HG02642 (cell line): Measurements from ENCODE around the gene JPT1.
"Not testable (repeated sequence)": the region's sequence is repeated elsewhere in the genome, so short reads cannot be mapped to it uniquely, and the experiment has no call there.

Experiments
- ATAC-seq: cut with Tn5 transposase; IDR thresholded peaks from one replicate; pipeline ENCODE4 v1.9.1; 2021; ENCODE audit warnings: mild to moderate bottlenecking; ENCODE audit not compliant: unreplicated experiment, poor library complexity

JPT1 gene

DNA sequence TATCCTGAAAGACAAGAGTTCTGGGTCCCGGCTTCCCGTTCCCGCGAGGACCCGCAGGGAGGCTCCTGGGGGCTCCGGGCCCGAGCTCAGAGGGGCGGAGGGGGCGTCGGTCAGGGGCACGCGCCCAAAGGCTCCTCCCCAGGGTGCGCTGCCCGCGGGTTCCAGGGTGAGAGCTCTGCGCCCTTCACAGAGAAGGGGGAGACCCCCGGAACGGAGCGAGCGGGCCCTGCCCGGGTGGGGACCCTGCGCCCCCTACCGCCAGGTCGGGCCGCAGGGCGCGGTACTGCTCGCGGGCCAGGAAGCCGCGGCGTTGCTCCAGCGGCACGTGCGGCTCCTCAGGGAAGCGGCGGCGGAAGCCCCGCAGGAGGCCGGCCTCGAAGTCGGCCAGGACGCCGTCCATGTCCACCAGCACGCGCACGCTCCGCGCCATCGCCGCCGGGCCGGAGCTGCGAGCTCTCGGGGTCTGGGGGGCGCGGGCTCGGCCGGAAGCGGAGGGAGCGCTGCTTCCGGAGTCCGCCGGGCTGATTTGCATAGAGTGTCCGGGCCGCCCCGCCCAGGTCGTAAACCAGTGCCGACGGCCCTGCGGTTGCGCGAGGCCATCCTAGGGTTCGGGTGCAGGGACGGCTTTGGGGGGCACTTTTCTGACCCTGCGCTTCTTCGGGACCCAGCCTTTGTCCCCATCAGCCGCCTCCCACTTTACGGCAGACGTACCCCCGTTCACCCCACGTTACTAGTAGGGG, 22.9 kb downstream of the JPT1 start, which contains the start of gene NT5C:
TSS of gene NT5C (minus strand) at position 465 of the 740 bp plus-strand sequence. CDS start at position 430, 35 bp downstream.
- ATAC-seq: peak; percentile 80

- peak; percentile 10 for ATAC-seq
Observed at GRCh38 chr17:75130632-75131277, 23.6 kb downstream of the JPT1 start.

GRCh38 chr17:75130059-75130631, 24.2 kb downstream of the JPT1 start:
- ATAC-seq: no peak

DNA sequence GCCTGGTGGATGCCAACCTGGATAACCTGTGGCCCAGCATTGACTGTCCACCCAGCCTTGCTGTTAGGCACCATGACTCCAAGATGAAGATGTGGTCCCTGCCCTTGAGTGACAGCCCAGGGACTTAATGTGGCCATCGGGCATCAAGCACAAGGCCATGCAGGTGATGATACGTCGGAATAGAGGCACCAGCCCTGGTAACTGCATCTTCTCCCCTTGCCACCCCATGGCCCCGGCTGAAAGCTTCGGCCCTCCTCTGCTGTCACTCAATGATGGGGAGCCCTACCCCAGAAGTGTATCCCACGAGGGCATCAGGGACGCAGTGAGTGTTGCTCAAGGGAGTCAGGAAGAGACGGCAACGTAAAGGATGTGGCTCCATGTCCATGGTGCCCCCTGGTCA, 24.7 kb downstream of the JPT1 start:
- ATAC-seq: no peak

- ATAC-seq: no peak
Observed at GRCh38 chr17:75128694-75129505, 25.4 kb downstream of the JPT1 start.

DNA sequence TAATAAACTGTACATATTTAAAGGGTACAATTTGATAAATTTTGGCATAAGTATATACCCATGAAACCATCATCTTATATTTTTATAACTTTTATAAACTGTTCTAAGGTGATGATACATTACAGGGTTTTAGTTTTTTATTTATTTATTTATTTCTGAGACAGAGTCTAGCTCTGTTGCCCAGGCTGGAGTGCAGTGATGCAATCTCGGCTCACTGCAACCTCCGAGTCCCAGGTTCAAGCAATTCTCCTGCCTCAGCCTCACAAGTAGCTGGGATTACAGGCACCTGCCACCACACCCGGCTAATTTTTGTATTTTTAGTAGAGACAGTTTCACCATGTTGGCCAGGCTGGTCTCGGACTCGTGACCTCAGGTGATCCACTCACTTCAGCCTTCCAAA, 26.4 kb downstream of the JPT1 start:
- ATAC-seq: not testable (repeated sequence)

- ATAC-seq: no peak
Observed at GRCh38 chr17:75126954-75127353, 27.4 kb downstream of the JPT1 start.

DNA sequence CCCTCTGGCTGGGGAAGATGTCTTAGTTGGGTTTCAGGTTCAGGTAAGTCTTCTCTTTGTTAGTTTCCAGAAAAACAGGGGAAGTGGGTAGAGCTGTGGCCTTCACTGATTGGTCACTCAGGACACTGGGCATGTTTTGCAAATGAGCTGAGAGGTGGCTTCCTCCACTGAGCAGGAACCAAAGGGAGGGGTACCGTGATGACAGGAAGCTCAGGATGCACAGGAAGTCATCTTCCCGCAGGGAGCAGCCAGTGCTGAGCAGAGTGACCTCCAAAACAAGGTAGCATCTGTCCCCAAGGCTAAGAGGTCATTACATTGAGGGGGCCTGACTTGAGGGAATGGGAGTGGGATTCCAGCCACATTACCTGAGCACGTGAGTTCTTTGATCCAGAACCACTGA, 28.3 kb downstream of the JPT1 start:
- ATAC-seq: no peak

DNA sequence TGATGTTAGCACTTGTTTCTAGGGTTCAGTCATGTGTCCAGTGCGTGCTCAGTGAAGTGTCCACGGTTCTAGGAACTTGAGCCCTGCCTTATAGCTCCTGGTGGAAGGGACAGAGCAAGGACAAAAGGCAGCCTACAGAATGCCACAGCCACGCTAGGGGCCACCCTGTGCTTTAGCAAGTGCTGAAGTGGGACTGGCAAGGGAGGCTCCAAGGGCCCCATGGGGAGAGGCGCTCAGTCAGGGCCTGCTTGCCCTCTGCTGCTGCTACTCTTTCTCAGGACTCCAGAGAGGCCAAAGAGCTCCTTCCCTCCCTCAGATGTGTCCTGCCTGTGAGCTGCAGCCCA, 29.5 kb downstream of the JPT1 start:
- no peak for ATAC-seq

DNA sequence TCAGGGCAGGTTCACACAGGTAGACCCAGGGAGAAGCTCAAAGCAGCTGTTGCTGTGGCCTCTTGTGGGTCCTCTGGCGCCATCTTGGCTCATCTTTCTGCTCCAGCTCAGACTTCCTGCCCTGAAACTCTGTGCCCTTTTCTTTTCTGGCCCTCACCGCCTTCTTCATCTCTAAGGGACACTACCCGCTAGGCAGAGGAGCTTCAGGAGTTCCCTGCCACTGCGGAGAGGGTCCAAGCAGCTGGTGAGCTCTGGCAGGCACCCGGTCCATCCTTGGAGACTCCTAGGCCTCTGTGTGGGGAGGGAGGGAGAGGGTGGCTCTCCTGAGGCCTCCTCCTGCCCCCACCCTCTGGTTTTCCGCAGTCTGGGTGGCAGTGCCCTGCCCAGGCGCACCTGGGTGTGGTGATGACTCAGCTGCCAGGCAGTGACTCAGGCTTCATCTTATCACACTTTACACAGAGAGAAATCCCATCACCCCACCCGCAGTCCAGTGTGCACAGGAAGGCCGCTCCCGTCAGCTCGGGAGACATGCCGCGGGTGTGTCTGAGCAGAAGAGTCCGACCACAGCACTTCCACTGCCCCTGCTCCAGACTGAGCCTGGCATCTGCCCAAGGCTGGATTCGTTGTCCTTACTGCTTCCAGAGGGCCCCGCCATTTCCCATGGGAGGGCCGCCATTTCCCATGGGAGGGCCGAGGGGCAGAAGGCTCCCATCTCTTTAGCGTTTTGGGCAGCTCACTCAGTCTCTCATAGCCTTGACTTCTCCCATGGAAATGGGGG, 30.1 kb downstream of the JPT1 start:
- ATAC-seq: no peak

DNA sequence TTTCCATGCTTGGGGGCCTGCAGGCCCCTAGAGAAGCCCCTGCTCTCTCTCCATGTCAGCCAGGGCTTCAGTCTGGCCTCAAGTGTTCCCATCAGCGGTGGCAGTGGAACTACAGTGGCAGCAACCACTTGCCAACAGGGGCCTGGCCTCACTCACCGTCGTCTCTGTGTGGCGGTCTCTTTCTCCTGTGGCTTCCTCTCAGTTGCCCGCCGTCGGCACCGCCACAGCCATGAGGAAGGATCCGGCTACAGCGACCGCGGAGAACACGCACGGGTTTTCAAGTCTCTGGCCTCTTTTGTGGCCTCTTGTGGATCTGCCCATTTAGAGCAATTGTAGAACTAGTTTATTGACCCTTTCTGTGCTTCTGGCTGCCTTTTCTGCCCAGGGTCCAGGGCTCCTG, 36.0 kb downstream of the JPT1 start:
- no peak for ATAC-seq

DNA sequence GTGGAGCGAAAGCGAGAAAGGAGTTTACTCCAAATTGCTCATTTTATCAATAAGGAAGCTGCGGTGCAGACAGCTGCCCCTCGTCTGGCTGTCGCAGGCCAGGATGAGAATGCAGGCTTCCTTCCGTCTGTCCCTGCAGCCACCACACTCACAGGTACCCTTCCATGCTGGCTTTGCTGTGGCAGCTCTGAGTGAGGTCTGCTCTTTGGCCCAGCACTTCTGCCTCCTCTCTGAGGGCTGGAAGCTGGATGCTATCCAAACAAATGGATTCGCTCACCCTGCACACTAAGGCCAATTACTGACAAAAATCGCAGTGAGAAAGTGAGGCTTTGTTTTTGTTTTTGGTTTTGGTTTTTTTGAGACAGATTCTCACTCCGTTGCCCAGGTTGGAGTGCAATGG, 37.6 kb downstream of the JPT1 start:
- no peak for ATAC-seq

DNA sequence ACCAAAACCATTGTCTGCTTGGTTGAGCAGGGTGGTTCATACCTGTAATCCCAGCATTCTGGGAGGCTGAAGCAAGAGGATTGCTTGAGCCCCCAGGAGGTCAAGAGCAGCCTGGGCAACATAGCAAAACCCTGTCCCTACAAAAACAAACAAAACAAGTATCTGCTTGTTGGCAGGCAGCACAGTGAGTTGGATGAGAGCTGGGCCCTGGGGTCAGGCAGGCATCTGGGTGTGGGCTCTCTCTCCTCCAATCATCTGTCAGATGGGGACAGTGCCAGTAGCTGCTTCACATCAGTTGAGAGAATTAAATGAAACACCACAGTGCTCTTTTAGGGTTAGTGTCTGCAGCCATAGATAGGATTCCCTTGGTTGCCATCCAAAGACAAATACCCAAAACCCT, 38.8 kb downstream of the JPT1 start:
- ATAC-seq: no peak

DNA sequence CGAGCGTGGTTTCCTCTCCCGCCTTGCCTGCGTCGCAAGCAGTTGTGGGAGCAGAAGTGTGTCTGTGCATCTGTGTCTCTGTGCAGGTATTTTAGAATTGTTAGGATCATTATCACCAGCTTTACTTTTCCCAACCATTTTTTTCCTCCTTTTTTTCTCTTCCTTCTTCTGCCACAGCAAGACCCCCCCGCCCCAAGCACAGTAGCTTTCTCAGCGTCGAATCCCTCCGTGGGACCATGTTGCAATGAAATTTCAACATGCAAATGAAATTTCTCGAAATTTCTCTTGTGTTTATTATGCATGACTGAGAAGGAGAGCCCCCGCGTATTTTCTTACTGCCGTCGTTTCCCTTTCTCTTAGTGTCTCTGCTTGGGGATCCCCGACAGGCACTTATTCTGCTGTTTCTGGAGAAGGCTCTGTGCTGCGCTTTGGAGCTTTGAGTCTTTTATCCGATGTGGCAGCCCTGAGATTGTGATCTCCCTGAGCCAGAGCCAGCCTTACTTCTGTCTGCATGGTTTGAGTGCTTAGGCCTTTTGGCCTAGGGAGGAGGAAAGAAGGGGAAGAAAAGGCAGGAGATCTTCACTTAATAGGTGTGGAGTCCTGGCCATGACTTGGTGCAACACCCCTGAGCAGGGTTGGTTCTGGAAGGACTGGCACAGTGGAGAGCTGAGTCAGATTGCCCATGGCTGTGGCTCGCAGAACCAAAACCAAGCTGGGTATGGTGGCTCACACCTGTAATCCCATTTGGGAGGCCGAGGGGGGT, 39.6 kb downstream of the JPT1 start:
- no peak for ATAC-seq

- ATAC-seq: peak; percentile 60
Observed at GRCh38 chr17:75113798-75114551, 40.3 kb downstream of the JPT1 start.

DNA sequence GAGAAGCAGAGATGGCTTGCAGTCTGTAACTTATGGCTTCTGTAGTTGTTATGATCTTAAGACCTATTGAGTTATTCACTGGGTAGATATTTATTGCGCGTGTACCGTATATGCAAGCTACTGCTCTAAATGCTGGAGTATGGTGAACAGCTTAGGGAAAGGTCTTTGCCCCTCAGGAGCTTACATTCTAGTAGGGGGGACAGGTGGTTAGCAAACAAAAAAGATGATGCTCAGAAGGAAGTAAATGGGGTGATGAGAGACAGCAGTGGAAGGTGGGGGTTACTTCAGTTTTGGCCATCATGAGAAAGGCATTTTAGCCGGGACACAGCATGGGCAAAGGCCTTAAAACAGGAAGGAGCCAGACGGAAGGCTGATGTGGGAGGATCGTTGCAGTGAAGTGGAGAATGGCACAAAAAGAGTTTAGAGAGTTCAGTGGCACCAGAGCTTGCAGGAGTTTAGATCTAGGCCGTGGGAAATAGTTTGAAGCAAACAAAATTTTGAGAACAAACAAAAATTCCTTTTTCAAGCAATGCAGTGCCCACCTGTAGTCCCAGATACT, 42.5 kb downstream of the JPT1 start:
- ATAC-seq: no peak

- no peak for ATAC-seq
Observed at GRCh38 chr17:75110234-75110937, 43.9 kb downstream of the JPT1 start.
